ENCODE data around the gene GLUD1. TPM values are rescaled to one million over a fixed set of nuclear protein-coding genes. Genes with fewer than 3 reads are reported as not detected.

Gene GLUD1
- total RNA-seq, 4 donors from 2014 or later, result 114 to 204 (median 130) TPM

DNA sequence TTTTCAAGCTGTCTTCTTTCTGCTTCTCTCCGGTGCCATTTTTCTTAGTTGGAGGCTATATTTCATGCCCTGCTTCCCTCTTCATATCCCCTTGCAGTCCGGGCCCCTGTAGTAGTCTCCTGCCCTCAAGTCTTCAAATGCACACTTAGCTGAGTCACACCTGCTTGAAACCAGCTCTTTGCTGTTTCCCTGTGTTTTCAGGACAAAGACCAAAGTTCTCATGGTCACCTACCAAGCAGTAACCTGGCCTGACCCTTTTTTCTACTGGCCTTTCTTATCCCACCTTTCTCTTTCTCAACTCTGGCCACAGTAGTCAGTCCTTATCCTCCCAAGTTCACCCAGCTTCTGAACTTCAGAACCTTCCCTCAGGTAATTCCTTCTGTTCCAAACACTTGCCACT lies 28.5 kb downstream of the GLUD1 start:
- no peak for DNase-seq
- intact Hi-C loops (cut with DNase I), result no loop called here
- H3K4me3 ChIP-seq, result no peak overlapping the region
- H3K4me1 ChIP-seq, result no peaks in the 10 kb centered on the region
- H3K27me3 ChIP-seq, result no peaks in the 10 kb centered on the region
- H3K9me3 ChIP-seq, result no peaks in the 10 kb centered on the region
- WGBS, 2 donors, result 93 to 94% methylated on average over 2 of the region's 2 CpGs
- TF ChIP-seq POLR2A (IDR thresholded peaks at IDR 0.05), result no peak
- TF ChIP-seq, protein P1, sequence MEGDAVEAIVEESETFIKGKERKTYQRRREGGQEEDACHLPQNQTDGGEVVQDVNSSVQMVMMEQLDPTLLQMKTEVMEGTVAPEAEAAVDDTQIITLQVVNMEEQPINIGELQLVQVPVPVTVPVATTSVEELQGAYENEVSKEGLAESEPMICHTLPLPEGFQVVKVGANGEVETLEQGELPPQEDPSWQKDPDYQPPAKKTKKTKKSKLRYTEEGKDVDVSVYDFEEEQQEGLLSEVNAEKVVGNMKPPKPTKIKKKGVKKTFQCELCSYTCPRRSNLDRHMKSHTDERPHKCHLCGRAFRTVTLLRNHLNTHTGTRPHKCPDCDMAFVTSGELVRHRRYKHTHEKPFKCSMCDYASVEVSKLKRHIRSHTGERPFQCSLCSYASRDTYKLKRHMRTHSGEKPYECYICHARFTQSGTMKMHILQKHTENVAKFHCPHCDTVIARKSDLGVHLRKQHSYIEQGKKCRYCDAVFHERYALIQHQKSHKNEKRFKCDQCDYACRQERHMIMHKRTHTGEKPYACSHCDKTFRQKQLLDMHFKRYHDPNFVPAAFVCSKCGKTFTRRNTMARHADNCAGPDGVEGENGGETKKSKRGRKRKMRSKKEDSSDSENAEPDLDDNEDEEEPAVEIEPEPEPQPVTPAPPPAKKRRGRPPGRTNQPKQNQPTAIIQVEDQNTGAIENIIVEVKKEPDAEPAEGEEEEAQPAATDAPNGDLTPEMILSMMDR (IDR thresholded peaks at IDR 0.05), result no peak
- H3K36me3 ChIP-seq, result peaks cover 0 to 100% (median 32%) of the 10 kb centered on the region in 3 donors
- no peak overlapping the region for H3K27ac ChIP-seq

GRCh38 chr10:87064651-87065050 lies 30.0 kb downstream of the GLUD1 start:
- H3K27ac ChIP-seq, result no peak overlapping the region
- no peaks in the 10 kb centered on the region for H3K4me1 ChIP-seq
- no peaks in the 10 kb centered on the region for H3K9me3 ChIP-seq
- 65 to 80% methylated on average over 5 of the region's 5 CpGs for WGBS, 2 donors
- intact Hi-C loops (cut with DNase I), result no loop called here
- no peak for DNase-seq
- no peaks in the 10 kb centered on the region for H3K27me3 ChIP-seq
- no peak overlapping the region for H3K4me3 ChIP-seq
- H3K36me3 ChIP-seq, result peaks cover 0 to 100% (median 46%) of the 10 kb centered on the region in 3 donors
- no peak for TF ChIP-seq POLR2A (IDR thresholded peaks at IDR 0.05)
- TF ChIP-seq, protein P1 (IDR thresholded peaks at IDR 0.05), result no peak

- H3K9me3 ChIP-seq, result no peaks in the 10 kb centered on the region
- peaks cover 0 to 99% (median 45%) of the 10 kb centered on the region in 3 donors for H3K36me3 ChIP-seq
Observed at GRCh38 chr10:87060280-87060928, 34.2 kb downstream of the GLUD1 start.

DNA sequence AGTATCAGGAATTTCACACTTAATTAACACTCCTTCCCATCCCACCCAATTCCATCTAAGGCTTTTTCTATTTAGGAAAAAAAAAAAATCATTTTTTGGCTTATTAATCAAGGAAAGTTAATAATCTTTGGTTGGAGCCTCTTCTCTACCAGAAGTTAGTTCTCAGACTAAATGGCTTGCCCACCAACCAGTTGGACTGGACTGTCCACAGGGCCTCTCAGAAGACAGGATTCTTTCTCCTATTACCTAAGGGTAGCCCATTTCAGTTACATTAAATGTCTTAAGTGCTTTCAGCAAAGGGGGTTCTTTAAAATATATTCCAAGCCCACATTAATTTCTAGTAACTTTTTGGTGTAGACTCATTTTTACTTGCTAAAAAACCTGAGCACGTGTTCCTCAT lies 35.2 kb downstream of the GLUD1 start:
- DNase-seq, result no peak
- intact Hi-C loops (cut with DNase I), result no loop called here
- Histone ChIP-seq H3K9me3 (no peaks in the 10 kb centered on the region), H3K36me3 (peaks cover 0 to 99% (median 45%) of the 10 kb centered on the region in 3 donors), H3K4me1 (peaks cover 0 to 14% (median 5%) of the 10 kb centered on the region in 3 donors), H3K4me3 (no peak overlapping the region), H3K27me3 (no peaks in the 10 kb centered on the region), H3K27ac (no peak overlapping the region)
- WGBS, 2 donors, result 85 to 100% methylated on average over 1 of the region's 1 CpG
- TF ChIP-seq POLR2A (IDR thresholded peaks at IDR 0.05), result no peak
- TF ChIP-seq, protein P1 (IDR thresholded peaks at IDR 0.05), result no peak

More at GRCh38 chr10:87060280-87060928, 34.2 kb downstream of the GLUD1 start:
- 81 to 96% methylated on average over 6 of the region's 6 CpGs for WGBS, 2 donors
- Histone ChIP-seq H3K4me3 (no peak overlapping the region), H3K4me1 (peaks cover 0 to 4% (median under 1%) of the 10 kb centered on the region in 3 donors), H3K27ac (no peak overlapping the region), H3K27me3 (no peaks in the 10 kb centered on the region)
- intact Hi-C loops (cut with DNase I), result no loop called here
- TF ChIP-seq, protein P1 (IDR thresholded peaks at IDR 0.05), result no peak
- TF ChIP-seq POLR2A (IDR thresholded peaks at IDR 0.05), result no peak
- DNase-seq, result no peak

GRCh38 chr10:87058171-87058570 lies 36.5 kb downstream of the GLUD1 start:
- Histone ChIP-seq H3K27me3 (no peaks in the 10 kb centered on the region), H3K4me1 (peaks cover 0 to 26% (median 5%) of the 10 kb centered on the region in 3 donors), H3K9me3 (no peaks in the 10 kb centered on the region), H3K27ac (no peak overlapping the region), H3K36me3 (peaks cover 0 to 98% (median 41%) of the 10 kb centered on the region in 3 donors), H3K4me3 (no peak overlapping the region)
- no peak for DNase-seq
- 47 to 74% methylated on average over 1 of the region's 1 CpG for WGBS, 2 donors
- TF ChIP-seq, protein P1 (IDR thresholded peaks at IDR 0.05), result no peak
- no peak for TF ChIP-seq POLR2A (IDR thresholded peaks at IDR 0.05)
- intact Hi-C loops (cut with DNase I), result no loop called here

All from esophagus squamous epithelium (tissue), 5 donors.